SJCRH30 (cell line): ENCODE data around the gene LHPP. TPM values are rescaled to one million over a fixed set of nuclear protein-coding genes. Genes with fewer than 3 reads are reported as not detected.
A peak's percentile ranks its signal among the peaks of the same experiment; 100 is the strongest.

ENCODE experiments used
- DNase-seq, 2 experiments: peaks; one replicate each; pipeline ENCODE4 v3.0.0-alpha.2; 2015 to 2020
- H3K27ac ChIP-seq: fragments of 250-450 bp; sonication (Bioruptor Pico); 2 replicates; pipeline ENCODE4 v1.5.1; 2020; ENCODE audit warnings: mild to moderate bottlenecking, moderate library complexity
- H3K27me3 ChIP-seq: fragments of 250-450 bp; sonication (Bioruptor Pico); 2 replicates; pipeline ENCODE4 v1.5.1; 2020; ENCODE audit warnings: mild to moderate bottlenecking, moderate library complexity
- H3K36me3 ChIP-seq: fragments of 250-450 bp; sonication (Bioruptor Pico); 2 replicates; pipeline ENCODE4 v1.5.1; 2020; ENCODE audit warnings: mild to moderate bottlenecking, moderate library complexity
- H3K4me1 ChIP-seq: fragments of 250-450 bp; sonication (Bioruptor Pico); 2 replicates; pipeline ENCODE4 v1.5.1; 2020; ENCODE audit warnings: mild to moderate bottlenecking, moderate library complexity
- H3K4me3 ChIP-seq: fragments of 250-450 bp; sonication (Bioruptor Pico); 2 replicates; pipeline ENCODE4 v1.5.1; 2020; ENCODE audit warnings: mild to moderate bottlenecking, moderate library complexity
- H3K9me3 ChIP-seq: fragments of 250-450 bp; sonication (Bioruptor Pico); replicated peaks from 2 replicates; pipeline ENCODE4 v1.5.1; 2020; ENCODE audit warnings: mild to moderate bottlenecking, moderate library complexity
- total RNA-seq: library from RNA; depleted of rRNA; stranded (reverse); fragments of >200 nt; shearing (Covaris generic); gene quantifications from 2 replicates; pipeline ENCODE4 v1.2.3, GENCODE V29; 2014

The LHPP gene
- total RNA-seq, 1 experiment from 2014 or later = 2.9 TPM

GRCh38 chr10:124645467-124646095 lies 184.0 kb downstream of the LHPP start:
- H3K4me3 ChIP-seq = no peak overlapping the region
- no peaks in the 10 kb centered on the region for H3K9me3 ChIP-seq
- H3K36me3 ChIP-seq = no peaks in the 10 kb centered on the region
- no peak overlapping the region for H3K27ac ChIP-seq
- no peaks in the 10 kb centered on the region for H3K27me3 ChIP-seq
- no peak for DNase-seq
- H3K4me1 ChIP-seq = peaks cover 40% of the 10 kb centered on the region

GRCh38 chr10:124646483-124647352 lies 185.1 kb downstream of the LHPP start:
- Histone ChIP-seq H3K27ac (no peak overlapping the region), H3K9me3 (no peaks in the 10 kb centered on the region), H3K27me3 (no peaks in the 10 kb centered on the region), H3K4me3 (no peak overlapping the region), H3K4me1 (peaks cover 49% of the 10 kb centered on the region), H3K36me3 (no peaks in the 10 kb centered on the region)
- peak; percentile 34 to 43 for DNase-seq

- H3K9me3 ChIP-seq = no peaks in the 10 kb centered on the region
- no peak overlapping the region for H3K4me3 ChIP-seq
- peak overlapping the region; percentile 91 for H3K27ac ChIP-seq
- DNase-seq = peak; percentile 36 to 52
- peaks cover 49% of the 10 kb centered on the region for H3K4me1 ChIP-seq
- no peaks in the 10 kb centered on the region for H3K27me3 ChIP-seq
- no peaks in the 10 kb centered on the region for H3K36me3 ChIP-seq
Measured at GRCh38 chr10:124647421-124648130, 186.0 kb downstream of the LHPP start.

GRCh38 chr10:124648131-124648475 lies 186.5 kb downstream of the LHPP start:
- H3K4me3 ChIP-seq = no peak overlapping the region
- H3K36me3 ChIP-seq = no peaks in the 10 kb centered on the region
- H3K27me3 ChIP-seq = no peaks in the 10 kb centered on the region
- peaks cover 49% of the 10 kb centered on the region for H3K4me1 ChIP-seq
- DNase-seq = peak in 1 of 2 experiments; percentile 13
- no peaks in the 10 kb centered on the region for H3K9me3 ChIP-seq
- peak overlapping the region; percentile 91 for H3K27ac ChIP-seq

- DNase-seq = peak; percentile 97
Measured at GRCh38 chr10:124648738-124649137, 187.1 kb downstream of the LHPP start.

GRCh38 chr10:124649214-124649613 lies 187.6 kb downstream of the LHPP start:
- Histone ChIP-seq H3K27me3 (no peaks in the 10 kb centered on the region), H3K4me3 (no peak overlapping the region), H3K36me3 (no peaks in the 10 kb centered on the region), H3K9me3 (no peaks in the 10 kb centered on the region), H3K27ac (peak overlapping the region; percentile 91), H3K4me1 (peaks cover 49% of the 10 kb centered on the region)
- peak; percentile 73 to 82 for DNase-seq

More at GRCh38 chr10:124648738-124649137, 187.1 kb downstream of the LHPP start:
- Histone ChIP-seq H3K4me1 (peaks cover 49% of the 10 kb centered on the region), H3K27ac (peak overlapping the region; percentile 91), H3K4me3 (no peak overlapping the region), H3K36me3 (no peaks in the 10 kb centered on the region), H3K9me3 (no peaks in the 10 kb centered on the region), H3K27me3 (no peaks in the 10 kb centered on the region)

- Histone ChIP-seq H3K9me3 (no peaks in the 10 kb centered on the region), H3K4me1 (peaks cover 49% of the 10 kb centered on the region)
Measured at GRCh38 chr10:124650263-124650662, 188.6 kb downstream of the LHPP start.

GRCh38 chr10:124650820-124651401 lies 189.3 kb downstream of the LHPP start:
- Histone ChIP-seq H3K27ac (peak overlapping the region; percentile 91), H3K36me3 (no peaks in the 10 kb centered on the region), H3K9me3 (no peaks in the 10 kb centered on the region), H3K4me3 (no peak overlapping the region), H3K4me1 (peaks cover 48% of the 10 kb centered on the region), H3K27me3 (no peaks in the 10 kb centered on the region)
- peak in 1 of 2 experiments; percentile 22 for DNase-seq

More at GRCh38 chr10:124650263-124650662, 188.6 kb downstream of the LHPP start:
- DNase-seq = no peak
- Histone ChIP-seq H3K4me3 (no peak overlapping the region), H3K36me3 (no peaks in the 10 kb centered on the region), H3K27me3 (no peaks in the 10 kb centered on the region), H3K27ac (peak overlapping the region; percentile 91)

- H3K27me3 ChIP-seq = no peaks in the 10 kb centered on the region
- H3K36me3 ChIP-seq = no peaks in the 10 kb centered on the region
- H3K4me1 ChIP-seq = peaks cover 43% of the 10 kb centered on the region
- no peaks in the 10 kb centered on the region for H3K9me3 ChIP-seq
- no peak overlapping the region for H3K4me3 ChIP-seq
- peak overlapping the region; percentile 91 for H3K27ac ChIP-seq
- DNase-seq = no peak
Measured at GRCh38 chr10:124651402-124651891, 189.8 kb downstream of the LHPP start.

GRCh38 chr10:124652200-124652599 lies 190.6 kb downstream of the LHPP start:
- Histone ChIP-seq H3K4me3 (no peak overlapping the region), H3K27me3 (no peaks in the 10 kb centered on the region), H3K4me1 (peaks cover 39% of the 10 kb centered on the region), H3K9me3 (no peaks in the 10 kb centered on the region), H3K27ac (no peak overlapping the region), H3K36me3 (no peaks in the 10 kb centered on the region)
- DNase-seq = no peak

GRCh38 chr10:124652701-124653100 lies 191.1 kb downstream of the LHPP start:
- no peaks in the 10 kb centered on the region for H3K27me3 ChIP-seq
- no peak for DNase-seq
- H3K4me3 ChIP-seq = no peak overlapping the region
- H3K4me1 ChIP-seq = peaks cover 39% of the 10 kb centered on the region
- no peak overlapping the region for H3K27ac ChIP-seq
- no peaks in the 10 kb centered on the region for H3K36me3 ChIP-seq
- no peaks in the 10 kb centered on the region for H3K9me3 ChIP-seq

GRCh38 chr10:124653311-124653710 lies 191.7 kb downstream of the LHPP start:
- no peaks in the 10 kb centered on the region for H3K27me3 ChIP-seq
- H3K27ac ChIP-seq = no peak overlapping the region
- peaks cover 38% of the 10 kb centered on the region for H3K4me1 ChIP-seq
- H3K9me3 ChIP-seq = no peaks in the 10 kb centered on the region
- DNase-seq = no peak
- no peak overlapping the region for H3K4me3 ChIP-seq
- no peaks in the 10 kb centered on the region for H3K36me3 ChIP-seq

GRCh38 chr10:124653811-124654651 lies 192.4 kb downstream of the LHPP start:
- peaks cover 34% of the 10 kb centered on the region for H3K4me1 ChIP-seq
- H3K4me3 ChIP-seq = no peak overlapping the region
- no peak overlapping the region for H3K27ac ChIP-seq
- H3K27me3 ChIP-seq = no peaks in the 10 kb centered on the region
- no peaks in the 10 kb centered on the region for H3K36me3 ChIP-seq
- DNase-seq = no peak
- H3K9me3 ChIP-seq = no peaks in the 10 kb centered on the region

- Histone ChIP-seq H3K36me3 (no peaks in the 10 kb centered on the region), H3K4me3 (no peak overlapping the region), H3K4me1 (peaks cover 27% of the 10 kb centered on the region), H3K27ac (no peak overlapping the region), H3K9me3 (no peaks in the 10 kb centered on the region), H3K27me3 (no peaks in the 10 kb centered on the region)
- no peak for DNase-seq
Measured at GRCh38 chr10:124654686-124655085, 193.1 kb downstream of the LHPP start.
